ENCODE results near the gene LINGO4.

DNA sequence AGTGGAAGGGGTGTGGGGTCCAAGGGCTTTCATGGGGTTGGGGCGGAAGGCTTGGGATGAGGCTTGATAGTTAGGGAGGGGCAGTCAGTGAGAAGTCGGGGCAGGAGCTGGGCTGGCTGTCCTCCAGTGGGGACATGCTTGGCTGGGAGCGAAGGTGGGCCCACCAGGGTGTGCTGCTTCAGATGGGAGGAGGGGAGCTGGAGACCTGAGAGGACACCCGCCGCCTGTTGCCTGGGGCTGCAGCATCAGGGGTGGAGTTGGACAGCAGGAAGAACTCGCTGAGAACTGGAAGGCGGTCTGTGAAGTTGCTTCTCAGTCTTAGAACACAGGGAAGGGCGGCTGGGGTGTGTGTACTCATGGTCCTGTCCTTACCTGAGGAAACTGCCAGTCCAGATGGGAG, 46.7 kb upstream of the LINGO4 start:
- TF ChIP-seq, protein P1, sequence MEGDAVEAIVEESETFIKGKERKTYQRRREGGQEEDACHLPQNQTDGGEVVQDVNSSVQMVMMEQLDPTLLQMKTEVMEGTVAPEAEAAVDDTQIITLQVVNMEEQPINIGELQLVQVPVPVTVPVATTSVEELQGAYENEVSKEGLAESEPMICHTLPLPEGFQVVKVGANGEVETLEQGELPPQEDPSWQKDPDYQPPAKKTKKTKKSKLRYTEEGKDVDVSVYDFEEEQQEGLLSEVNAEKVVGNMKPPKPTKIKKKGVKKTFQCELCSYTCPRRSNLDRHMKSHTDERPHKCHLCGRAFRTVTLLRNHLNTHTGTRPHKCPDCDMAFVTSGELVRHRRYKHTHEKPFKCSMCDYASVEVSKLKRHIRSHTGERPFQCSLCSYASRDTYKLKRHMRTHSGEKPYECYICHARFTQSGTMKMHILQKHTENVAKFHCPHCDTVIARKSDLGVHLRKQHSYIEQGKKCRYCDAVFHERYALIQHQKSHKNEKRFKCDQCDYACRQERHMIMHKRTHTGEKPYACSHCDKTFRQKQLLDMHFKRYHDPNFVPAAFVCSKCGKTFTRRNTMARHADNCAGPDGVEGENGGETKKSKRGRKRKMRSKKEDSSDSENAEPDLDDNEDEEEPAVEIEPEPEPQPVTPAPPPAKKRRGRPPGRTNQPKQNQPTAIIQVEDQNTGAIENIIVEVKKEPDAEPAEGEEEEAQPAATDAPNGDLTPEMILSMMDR (conservative IDR thresholded peaks at IDR 0.05), result no peak
- no peak for TF ChIP-seq ZFX (IDR thresholded peaks at IDR 0.05)
